Pancreas (tissue), 10 donors: Measurements from ENCODE around the gene PBX4. TPM values are rescaled to one million over a fixed set of nuclear protein-coding genes. Genes with fewer than 3 reads are reported as not detected.
"Not testable (repeated sequence)": the region's sequence is repeated elsewhere in the genome, so short reads cannot be mapped to it uniquely, and the experiment has no call there.

ENCODE experiments used
- ATAC-seq, 4 donors: fragments of 200-7000 bp; cut with Tn5 transposase; one replicate each; pipeline versions ENCODE4 v1.8.0 to v1.9.1; 2020; ENCODE audit warnings: mild to moderate bottlenecking in 4 of 4, moderate library complexity in 4 of 4
- DNase-seq, 6 donors: peaks; one replicate each; pipeline ENCODE4 v3.0.0-alpha.2; 2020
- FAIRE-seq: peaks from 2 replicates; lab custom pipeline; 2012; peaks lifted over from hg19 to GRCh38; lab: Jason Lieb, UNC
- H3K27ac ChIP-seq, 4 donors: fragments of 200-600 bp; sonication (generic); 1 replicate in 3 of 4; 2 replicates in 1 of 4; pipeline versions ENCODE4 v1.5.0 to v1.8.0; 2020
- H3K27me3 ChIP-seq, 4 donors: fragments of 200-600 bp; one replicate each; pipeline ENCODE4 v1.8.0; 2021
- H3K36me3 ChIP-seq, 3 donors: fragments of 200-600 bp; sonication (generic) in 1 of 3; one replicate each; pipeline versions ENCODE4 v1.5.0 to v1.8.0; 2020 to 2021
- H3K4me1 ChIP-seq, 3 donors: fragments of 200-600 bp; one replicate each; pipeline ENCODE4 v1.8.0; 2021
- H3K4me3 ChIP-seq, 4 donors: fragments of 200-600 bp; sonication (generic) in 2 of 4; one replicate each; pipeline versions ENCODE4 v1.5.0 to v1.8.0; 2020 to 2021
- H3K9me3 ChIP-seq, 4 donors: fragments of 200-600 bp; one replicate each; pipeline ENCODE4 v1.8.0; 2021
- WGBS, 2 donors: extraction: QIAGEN DNeasy Blood & Tissue Kit; methylation state at CpG; one replicate each; pipeline ENCODE4 v1.1.7; 2013; 5-methylcytosine and 5-hydroxymethylcytosine counted together
- intact Hi-C, 3 donors: fragments of 100-400 bp; cut with DNase I; formaldehyde crosslinking; loops; one replicate each; pipeline versions ENCODE4 v1.11.1 to v1.14.2; 2022
- polyA plus RNA-seq, 2 donors: library from polyadenylated mRNA; stranded (reverse); fragments of 200-250 nt; gene quantifications; one replicate each; pipeline ENCODE4 v1.2.3, GENCODE V29; 2013
- total RNA-seq, 6 donors: library from RNA; stranded (reverse); fragmentation: NEBNext Ultra II Directional in 4 of 6; extraction: Animal tissue kit (Norgen Biotek cat#: 25700) in 4 of 6; gene quantifications; one replicate each; pipeline versions ENCODE4 v1.2.1 to v1.2.4, GENCODE V29; 2021 to 2023
- TF ChIP-seq, protein P1 (sequence below), 4 donors: fragments of 200-600 bp; sonication (generic) in 3 of 4; IDR thresholded peaks; one replicate each; pipeline versions ENCODE4 v1.5.0 to v1.8.0; 2021; ENCODE audit warnings: antibody characterized with exemption in 4 of 4
- donor health status: healthy with polysubstance abuse.
- donor health status: DM: no; HTN: no; CAD: no; lungs with moderate emphysema.
- donor health status: DM: no; HTN: no; CAD: no.
- donor health status: control.
- donor health status: control.
- donor health status: Bipolar disorder and iron deficiency.
- donor health status: DM: yes; HTN: yes; CAD: no.
- donor health status: DM: no; HTN: no; CAD: no.
- donor health status: DM: no; HTN: no; CAD: no.
- donor health status: DM: yes; HTN: yes; CAD: no.

Gene PBX4
- total and polyA plus RNA-seq, 8 donors: 0.18 to 4.0 (median 0.49) TPM

DNA sequence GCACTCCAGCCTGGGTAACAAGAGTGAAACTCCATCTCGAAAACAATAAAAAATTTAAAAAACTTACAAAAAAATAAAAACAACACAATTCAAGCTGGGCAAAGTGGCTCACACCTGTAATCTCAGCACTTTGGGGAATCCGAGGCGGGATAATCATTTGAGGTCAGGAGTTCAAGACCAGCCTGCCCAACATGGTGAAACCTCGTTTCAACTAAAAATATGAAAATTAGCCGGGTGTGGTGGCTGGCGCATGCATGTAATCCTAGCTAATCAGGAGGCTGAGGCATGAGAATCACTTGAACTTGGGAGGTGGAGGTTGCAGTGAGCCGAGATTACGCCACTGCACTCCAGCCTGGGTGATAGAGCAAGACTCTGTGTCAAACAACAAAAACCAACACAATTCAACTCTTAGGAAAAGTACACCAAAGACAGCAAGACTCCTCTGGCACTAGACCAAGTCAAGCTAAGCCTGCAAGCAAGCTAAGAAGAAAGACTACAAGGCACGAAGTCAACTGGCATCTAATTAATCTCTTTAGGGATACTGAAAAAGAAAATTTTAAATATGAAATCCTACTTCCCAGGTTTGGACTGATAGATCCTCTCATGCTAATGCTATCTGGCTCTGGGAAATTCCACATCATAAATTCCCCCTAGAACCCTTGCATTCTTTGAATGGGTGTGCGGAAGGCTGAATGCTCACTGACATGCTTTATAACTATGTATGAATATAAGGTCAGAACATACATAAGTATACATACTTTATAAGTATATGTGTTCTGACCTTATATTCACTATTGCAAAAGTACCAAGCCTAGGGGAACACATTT lies 7.9 kb downstream of the PBX4 start:
- TF ChIP-seq, protein P1, sequence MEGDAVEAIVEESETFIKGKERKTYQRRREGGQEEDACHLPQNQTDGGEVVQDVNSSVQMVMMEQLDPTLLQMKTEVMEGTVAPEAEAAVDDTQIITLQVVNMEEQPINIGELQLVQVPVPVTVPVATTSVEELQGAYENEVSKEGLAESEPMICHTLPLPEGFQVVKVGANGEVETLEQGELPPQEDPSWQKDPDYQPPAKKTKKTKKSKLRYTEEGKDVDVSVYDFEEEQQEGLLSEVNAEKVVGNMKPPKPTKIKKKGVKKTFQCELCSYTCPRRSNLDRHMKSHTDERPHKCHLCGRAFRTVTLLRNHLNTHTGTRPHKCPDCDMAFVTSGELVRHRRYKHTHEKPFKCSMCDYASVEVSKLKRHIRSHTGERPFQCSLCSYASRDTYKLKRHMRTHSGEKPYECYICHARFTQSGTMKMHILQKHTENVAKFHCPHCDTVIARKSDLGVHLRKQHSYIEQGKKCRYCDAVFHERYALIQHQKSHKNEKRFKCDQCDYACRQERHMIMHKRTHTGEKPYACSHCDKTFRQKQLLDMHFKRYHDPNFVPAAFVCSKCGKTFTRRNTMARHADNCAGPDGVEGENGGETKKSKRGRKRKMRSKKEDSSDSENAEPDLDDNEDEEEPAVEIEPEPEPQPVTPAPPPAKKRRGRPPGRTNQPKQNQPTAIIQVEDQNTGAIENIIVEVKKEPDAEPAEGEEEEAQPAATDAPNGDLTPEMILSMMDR (IDR thresholded peaks at IDR 0.05): no peak
- Histone ChIP-seq H3K4me3 (no peak overlapping the region), H3K36me3 (no peaks in the 10 kb centered on the region), H3K27me3 (no peaks in the 10 kb centered on the region), H3K9me3 (no peaks in the 10 kb centered on the region), H3K27ac (no peak overlapping the region), H3K4me1 (no peaks in the 10 kb centered on the region)
- WGBS, 2 donors: 78 to 83% methylated on average over 10 of the region's 10 CpGs
- ATAC-seq (no peak), FAIRE-seq (no peak), DNase-seq (no peak)
- intact Hi-C loops: no loop called here

DNA sequence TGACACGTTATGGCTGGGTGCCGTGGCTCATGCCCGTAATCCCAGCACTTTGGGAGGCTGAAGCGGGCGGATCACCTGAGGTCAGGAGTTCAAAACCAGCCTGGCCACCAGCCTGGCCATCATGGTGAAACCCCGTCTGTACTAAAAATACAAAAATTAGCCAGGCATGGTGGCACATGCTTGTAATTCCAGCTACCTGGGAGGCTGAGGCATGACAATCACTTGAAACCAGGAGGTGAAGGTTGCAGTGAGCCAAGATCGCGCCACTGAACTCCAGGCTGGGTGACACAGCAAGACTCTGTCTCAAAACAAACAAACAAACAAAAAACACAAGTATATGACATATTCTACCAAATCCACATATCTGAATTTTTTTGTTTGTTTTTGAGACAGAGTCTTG lies 11.8 kb downstream of the PBX4 start:
- DNase-seq, H3K4me1 ChIP-seq, H3K36me3 ChIP-seq, intact Hi-C loops, ATAC-seq, H3K27ac ChIP-seq, H3K4me3 ChIP-seq, FAIRE-seq, H3K27me3 ChIP-seq, H3K9me3 ChIP-seq: not testable (repeated sequence)
- WGBS, 2 donors: 85 to 90% methylated on average over 8 of the region's 8 CpGs

DNA sequence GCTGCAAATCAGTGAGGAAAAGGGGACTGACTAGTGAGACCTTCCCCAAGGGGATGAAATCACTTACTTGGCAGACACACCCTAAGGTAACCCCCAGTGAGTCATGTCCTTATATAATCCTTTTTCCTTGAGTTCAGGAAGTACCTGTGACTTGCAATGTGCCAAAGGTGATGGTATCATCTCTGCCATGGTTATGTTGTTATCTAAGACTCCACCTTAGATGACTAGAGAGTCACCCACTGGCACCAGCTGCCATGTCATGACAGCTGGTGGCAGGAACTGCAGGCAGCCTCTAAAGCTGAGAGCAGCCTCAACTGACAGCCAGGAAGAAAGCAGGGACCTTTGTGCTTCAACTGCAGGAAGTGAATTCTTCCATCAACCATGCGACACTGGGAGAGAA lies 12.5 kb downstream of the PBX4 start:
- TF ChIP-seq, protein P1 (IDR thresholded peaks at IDR 0.05): no peak
- no peak overlapping the region for H3K4me3 ChIP-seq
- intact Hi-C loops: no loop called here
- FAIRE-seq (no peak), DNase-seq (no peak), ATAC-seq (peak in 3 of 4 donors; percentile 30 to 71 (median 50))
- no peak overlapping the region for H3K27ac ChIP-seq
- H3K36me3 ChIP-seq: no peaks in the 10 kb centered on the region
- no peaks in the 10 kb centered on the region for H3K27me3 ChIP-seq
- H3K9me3 ChIP-seq: no peaks in the 10 kb centered on the region
- 75 to 89% methylated on average over 1 of the region's 1 CpG for WGBS, 2 donors
- H3K4me1 ChIP-seq: no peaks in the 10 kb centered on the region

DNA sequence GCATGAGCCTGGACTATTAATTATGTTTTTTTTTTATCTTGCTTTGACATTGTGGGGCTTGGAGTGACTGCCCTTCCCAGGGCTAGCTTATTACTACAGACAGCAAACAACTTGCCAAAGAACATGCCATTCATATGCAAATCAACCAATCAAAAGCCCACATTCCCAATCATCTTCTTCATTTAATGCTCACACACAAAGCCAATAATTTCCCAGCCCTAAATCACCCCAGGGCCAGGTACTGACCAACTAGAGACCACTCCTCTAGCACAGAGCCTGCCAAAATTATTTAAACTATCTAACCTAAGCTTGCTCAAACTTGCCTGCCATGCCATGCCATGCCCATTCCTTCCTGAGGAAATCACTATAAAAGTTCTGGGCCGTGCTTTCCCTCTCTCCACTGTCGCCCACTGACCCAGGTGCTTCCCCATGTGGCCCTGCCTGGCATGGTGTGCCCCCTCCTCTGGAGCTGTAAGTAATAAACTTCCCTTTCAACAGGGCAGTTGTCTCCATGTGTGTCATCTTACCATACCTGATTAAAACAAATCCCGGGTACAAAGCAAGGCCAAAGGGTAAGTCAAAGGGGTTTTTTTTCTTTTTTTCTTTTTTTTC lies 15.7 kb downstream of the PBX4 start:
- no peaks in the 10 kb centered on the region for H3K36me3 ChIP-seq
- intact Hi-C loops: no loop called here
- TF ChIP-seq, protein P1 (IDR thresholded peaks at IDR 0.05): no peak
- H3K27me3 ChIP-seq: no peaks in the 10 kb centered on the region
- ATAC-seq (no peak), DNase-seq (no peak), FAIRE-seq (no peak)
- H3K27ac ChIP-seq: no peak overlapping the region
- no peaks in the 10 kb centered on the region for H3K4me1 ChIP-seq
- WGBS, 2 donors: 58 to 83% methylated on average over 3 of the region's 3 CpGs
- no peak overlapping the region for H3K4me3 ChIP-seq
- H3K9me3 ChIP-seq: no peaks in the 10 kb centered on the region

DNA sequence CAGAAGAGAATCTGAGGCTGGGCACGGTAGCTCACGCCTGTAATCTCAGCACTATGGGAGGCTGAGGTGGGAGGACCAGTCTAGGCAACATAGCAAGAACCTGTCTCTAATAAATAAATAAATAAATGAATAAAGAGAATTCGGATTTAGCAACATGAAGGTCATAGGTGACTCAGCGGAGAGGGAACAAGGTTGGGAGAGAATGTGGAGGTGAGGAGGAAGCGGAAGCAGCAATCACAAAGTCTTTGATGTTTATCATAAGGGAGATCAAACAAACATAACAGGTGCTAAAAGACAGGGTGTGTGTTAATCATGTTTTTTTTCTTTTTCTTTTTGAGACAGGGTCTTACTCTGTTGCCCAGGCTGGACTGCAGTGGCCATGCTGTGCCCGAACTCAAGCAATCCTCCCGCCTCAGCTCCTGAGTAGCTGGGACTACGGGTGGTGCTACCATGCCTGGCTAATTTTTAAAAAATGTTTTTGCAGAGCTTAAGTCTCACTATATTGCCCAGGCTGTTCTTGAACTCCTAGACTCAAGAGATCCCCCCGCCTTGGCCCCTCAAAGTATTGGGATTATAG lies 16.3 kb downstream of the PBX4 start:
- Histone ChIP-seq H3K9me3 (no peaks in the 10 kb centered on the region), H3K27ac (no peak overlapping the region), H3K4me3 (no peak overlapping the region), H3K4me1 (no peaks in the 10 kb centered on the region), H3K27me3 (no peaks in the 10 kb centered on the region), H3K36me3 (no peaks in the 10 kb centered on the region)
- ATAC-seq (peak in 2 of 4 donors; percentile 41 to 42), FAIRE-seq (no peak), DNase-seq (no peak)
- 68 to 73% methylated on average over 9 of the region's 9 CpGs for WGBS, 2 donors
- intact Hi-C loops: no loop called here
- TF ChIP-seq, protein P1 (IDR thresholded peaks at IDR 0.05): no peak
